Activated CD4-positive, CD25-positive, alpha-beta regulatory T cell treated with anti-CD3 and anti-CD28 coated beads, Interleukin-2, amount 50 U/mL, for 16 hours (primary cell): ENCODE results near the gene PDE2A.
A peak's percentile ranks its signal among the peaks of the same experiment; 100 is the strongest.

Experiments used
- DNase-seq: peaks from one replicate; pipeline ENCODE4 v3.0.0-alpha.2; 2020; ENCODE audit warnings: low read depth, low spot score

Gene PDE2A

GRCh38 chr11:72589802-72590761 lies 84.1 kb downstream of the PDE2A start:
- no peak for DNase-seq

GRCh38 chr11:72588421-72589410 lies 85.5 kb downstream of the PDE2A start:
- DNase-seq = no peak

GRCh38 chr11:72587696-72588095 lies 86.5 kb downstream of the PDE2A start:
- no peak for DNase-seq

GRCh38 chr11:72586321-72587090 lies 87.7 kb downstream of the PDE2A start:
- no peak for DNase-seq

- DNase-seq = peak; percentile 34
These were observed 88.4 kb downstream of the PDE2A start for GRCh38 chr11:72585762-72586311.

GRCh38 chr11:72584939-72585597 lies 89.2 kb downstream of the PDE2A start:
- no peak for DNase-seq

- no peak for DNase-seq
These were observed 89.8 kb downstream of the PDE2A start for GRCh38 chr11:72584293-72584938.

- no peak for DNase-seq
These were observed 90.5 kb downstream of the PDE2A start for GRCh38 chr11:72583616-72584292.

GRCh38 chr11:72583177-72583553 lies 91.1 kb downstream of the PDE2A start:
- DNase-seq = no peak

GRCh38 chr11:72582206-72583176 lies 91.7 kb downstream of the PDE2A start:
- no peak for DNase-seq

GRCh38 chr11:72581067-72581466 lies 93.2 kb downstream of the PDE2A start:
- DNase-seq = no peak

- DNase-seq = no peak
These were observed 93.6 kb downstream of the PDE2A start for GRCh38 chr11:72580642-72580950.

GRCh38 chr11:72579816-72580641 lies 94.2 kb downstream of the PDE2A start:
- no peak for DNase-seq

GRCh38 chr11:72578991-72579815 lies 95.0 kb downstream of the PDE2A start:
- DNase-seq = no peak

- no peak for DNase-seq
These were observed 95.7 kb downstream of the PDE2A start for GRCh38 chr11:72578566-72578965.

GRCh38 chr11:72578051-72578450 lies 96.2 kb downstream of the PDE2A start:
- DNase-seq = no peak

GRCh38 chr11:72577271-72577721 lies 96.9 kb downstream of the PDE2A start:
- DNase-seq = no peak
